HEK293 (cell line): ENCODE measurements around the gene TDG.

Experiments used
- FEZF1 ChIP-seq: fragments of 450-650 bp; formaldehyde crosslinking; IDR thresholded peaks from 2 replicates; pipeline ENCODE4 v1.5.1; 2016; ENCODE audit warnings: missing biosample characterization, missing genetic modification characterization
- HOXC10 ChIP-seq: sonication (generic); formaldehyde crosslinking; IDR thresholded peaks from 2 replicates; pipeline ENCODE4 v1.8.1; 2023; ENCODE audit warnings: mild to moderate bottlenecking, missing genetic modification reagents
- MEIS1 ChIP-seq: sonication (generic); formaldehyde crosslinking; IDR thresholded peaks from 2 replicates; pipeline ENCODE4 v1.8.1; 2022; ENCODE audit warnings: missing genetic modification reagents, mild to moderate bottlenecking, borderline replicate concordance
- PATZ1 ChIP-seq: fragments of 450-650 bp; formaldehyde crosslinking; IDR thresholded peaks from 2 replicates; pipeline ENCODE4 v1.5.1; 2016; ENCODE audit warnings: missing biosample characterization, missing genetic modification characterization
- PRDM10 ChIP-seq: fragments of 450-650 bp; formaldehyde crosslinking; IDR thresholded peaks from 2 replicates; pipeline ENCODE4 v1.5.1; 2016; ENCODE audit warnings: missing biosample characterization, missing genetic modification characterization
- PRDM4 ChIP-seq: fragments of 450-650 bp; formaldehyde crosslinking; IDR thresholded peaks from 2 replicates; pipeline ENCODE4 v1.5.1; 2017; ENCODE audit warnings: missing biosample characterization, missing genetic modification characterization
- SCRT1 ChIP-seq: fragments of 450-650 bp; formaldehyde crosslinking; IDR thresholded peaks from 2 replicates; pipeline ENCODE4 v1.5.1; 2016; ENCODE audit warnings: missing biosample characterization, missing genetic modification characterization, borderline replicate concordance
- ZNF114 ChIP-seq: fragments of 450-650 bp; formaldehyde crosslinking; IDR thresholded peaks from 2 replicates; pipeline ENCODE4 v1.5.0; 2017; ENCODE audit warnings: missing biosample characterization, missing genetic modification characterization
- ZNF174 ChIP-seq: fragments of 450-650 bp; formaldehyde crosslinking; IDR thresholded peaks from 2 replicates; pipeline ENCODE4 v1.5.0; 2017; ENCODE audit warnings: missing biosample characterization, mild to moderate bottlenecking, missing genetic modification characterization
- ZNF175 ChIP-seq: fragments of 450-650 bp; formaldehyde crosslinking; IDR thresholded peaks from 2 replicates; pipeline ENCODE4 v1.5.1; 2016; ENCODE audit warnings: missing biosample characterization, missing genetic modification characterization
- ZNF350 ChIP-seq: fragments of 450-650 bp; formaldehyde crosslinking; IDR thresholded peaks from 2 replicates; pipeline ENCODE4 v1.5.0; 2017; ENCODE audit warnings: missing biosample characterization, mild to moderate bottlenecking, missing genetic modification characterization
- ZNF621 ChIP-seq: fragments of 450-650 bp; formaldehyde crosslinking; IDR thresholded peaks from 2 replicates; pipeline ENCODE4 v1.5.1; 2017; ENCODE audit warnings: missing biosample characterization, missing genetic modification characterization
- ZSCAN18 ChIP-seq: fragments of 450-650 bp; formaldehyde crosslinking; IDR thresholded peaks from 2 replicates; pipeline ENCODE4 v1.5.1; 2016; ENCODE audit warnings: missing biosample characterization, missing genetic modification characterization
- TF ChIP-seq, protein P1 (sequence below): IDR thresholded peaks from 2 replicates; pipeline ENCODE4 v1.6.1; 2011; ENCODE audit warnings: mild to moderate bottlenecking, low read depth, low read length, borderline replicate concordance
- TF ChIP-seq, protein P2 (sequence below): fragments of 450-650 bp; formaldehyde crosslinking; IDR thresholded peaks from 2 replicates; pipeline ENCODE4 v1.5.1; 2016; ENCODE audit warnings: missing biosample characterization, missing genetic modification characterization
- TF ChIP-seq, protein P3 (sequence below): fragments of 450-650 bp; IDR thresholded peaks from 2 replicates; pipeline ENCODE4 v1.5.1; 2018; ENCODE audit warnings: missing biosample characterization, mild to moderate bottlenecking, missing genetic modification characterization

The TDG gene

GRCh38 chr12:103955811-103956508 is 9.7 kb upstream of the TDG start (continued):
- TF ChIP-seq, protein P1, sequence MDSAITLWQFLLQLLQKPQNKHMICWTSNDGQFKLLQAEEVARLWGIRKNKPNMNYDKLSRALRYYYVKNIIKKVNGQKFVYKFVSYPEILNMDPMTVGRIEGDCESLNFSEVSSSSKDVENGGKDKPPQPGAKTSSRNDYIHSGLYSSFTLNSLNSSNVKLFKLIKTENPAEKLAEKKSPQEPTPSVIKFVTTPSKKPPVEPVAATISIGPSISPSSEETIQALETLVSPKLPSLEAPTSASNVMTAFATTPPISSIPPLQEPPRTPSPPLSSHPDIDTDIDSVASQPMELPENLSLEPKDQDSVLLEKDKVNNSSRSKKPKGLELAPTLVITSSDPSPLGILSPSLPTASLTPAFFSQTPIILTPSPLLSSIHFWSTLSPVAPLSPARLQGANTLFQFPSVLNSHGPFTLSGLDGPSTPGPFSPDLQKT, result no peak
- TF ChIP-seq, protein P2, sequence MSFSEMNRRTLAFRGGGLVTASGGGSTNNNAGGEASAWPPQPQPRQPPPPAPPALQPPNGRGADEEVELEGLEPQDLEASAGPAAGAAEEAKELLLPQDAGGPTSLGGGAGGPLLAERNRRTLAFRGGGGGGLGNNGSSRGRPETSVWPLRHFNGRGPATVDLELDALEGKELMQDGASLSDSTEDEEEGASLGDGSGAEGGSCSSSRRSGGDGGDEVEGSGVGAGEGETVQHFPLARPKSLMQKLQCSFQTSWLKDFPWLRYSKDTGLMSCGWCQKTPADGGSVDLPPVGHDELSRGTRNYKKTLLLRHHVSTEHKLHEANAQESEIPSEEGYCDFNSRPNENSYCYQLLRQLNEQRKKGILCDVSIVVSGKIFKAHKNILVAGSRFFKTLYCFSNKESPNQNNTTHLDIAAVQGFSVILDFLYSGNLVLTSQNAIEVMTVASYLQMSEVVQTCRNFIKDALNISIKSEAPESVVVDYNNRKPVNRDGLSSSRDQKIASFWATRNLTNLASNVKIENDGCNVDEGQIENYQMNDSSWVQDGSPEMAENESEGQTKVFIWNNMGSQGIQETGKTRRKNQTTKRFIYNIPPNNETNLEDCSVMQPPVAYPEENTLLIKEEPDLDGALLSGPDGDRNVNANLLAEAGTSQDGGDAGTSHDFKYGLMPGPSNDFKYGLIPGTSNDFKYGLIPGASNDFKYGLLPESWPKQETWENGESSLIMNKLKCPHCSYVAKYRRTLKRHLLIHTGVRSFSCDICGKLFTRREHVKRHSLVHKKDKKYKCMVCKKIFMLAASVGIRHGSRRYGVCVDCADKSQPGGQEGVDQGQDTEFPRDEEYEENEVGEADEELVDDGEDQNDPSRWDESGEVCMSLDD (tag by site-specific recombination), result no peak
- TF ChIP-seq ZNF174 (tag by site-specific recombination), result no peak
- no peak for TF ChIP-seq ZNF114 (tag by site-specific recombination)
- TF ChIP-seq ZNF175, result no peak
- no peak for TF ChIP-seq MEIS1
- 0 out of 2 replicates have a peak, but pooled peaks have one; percentile 1 for TF ChIP-seq HOXC10
- TF ChIP-seq ZNF350 (tag by site-specific recombination), result no peak
- TF ChIP-seq PRDM10 (tag by site-specific recombination), result 0 out of 2 replicates have a peak, but pooled peaks have one; percentile 3
- TF ChIP-seq, protein P3, sequence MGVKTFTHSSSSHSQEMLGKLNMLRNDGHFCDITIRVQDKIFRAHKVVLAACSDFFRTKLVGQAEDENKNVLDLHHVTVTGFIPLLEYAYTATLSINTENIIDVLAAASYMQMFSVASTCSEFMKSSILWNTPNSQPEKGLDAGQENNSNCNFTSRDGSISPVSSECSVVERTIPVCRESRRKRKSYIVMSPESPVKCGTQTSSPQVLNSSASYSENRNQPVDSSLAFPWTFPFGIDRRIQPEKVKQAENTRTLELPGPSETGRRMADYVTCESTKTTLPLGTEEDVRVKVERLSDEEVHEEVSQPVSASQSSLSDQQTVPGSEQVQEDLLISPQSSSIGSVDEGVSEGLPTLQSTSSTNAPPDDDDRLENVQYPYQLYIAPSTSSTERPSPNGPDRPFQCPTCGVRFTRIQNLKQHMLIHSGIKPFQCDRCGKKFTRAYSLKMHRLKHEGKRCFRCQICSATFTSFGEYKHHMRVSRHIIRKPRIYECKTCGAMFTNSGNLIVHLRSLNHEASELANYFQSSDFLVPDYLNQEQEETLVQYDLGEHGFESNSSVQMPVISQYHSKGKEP (tag by site-specific recombination), result no peak
- TF ChIP-seq FEZF1 (tag by site-specific recombination), result no peak
- no peak for TF ChIP-seq PRDM4 (tag by site-specific recombination)
- no peak for TF ChIP-seq PATZ1 (tag by site-specific recombination)
- peak; percentile 74 for TF ChIP-seq SCRT1 (tag by site-specific recombination)
- TF ChIP-seq ZNF621 (tag by site-specific recombination), result no peak
- no peak for TF ChIP-seq ZSCAN18 (tag by site-specific recombination)
- TF ChIP-seq, all 188 proteins: peak for 4
